ENCODE results near the gene POLR3G.

DNA sequence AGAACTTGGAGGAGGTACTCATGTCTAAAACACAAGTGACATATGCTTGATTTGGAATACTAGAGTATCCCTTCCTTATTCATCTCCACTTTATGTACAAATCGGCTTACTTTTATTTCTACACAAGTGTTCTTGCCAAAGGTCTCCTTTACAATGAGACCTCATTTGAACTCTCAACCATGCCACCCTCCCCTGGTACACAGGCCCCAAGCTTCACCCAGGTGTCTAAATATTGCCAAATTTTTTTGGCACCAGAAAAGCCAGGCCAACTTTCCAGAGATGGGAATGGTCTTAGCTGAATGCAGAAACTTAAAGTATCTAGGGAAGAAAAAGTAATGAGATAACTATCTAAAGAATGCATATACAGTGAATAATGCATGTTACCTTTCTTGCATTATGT is 35.8 kb downstream of the POLR3G start:
- TF ChIP-seq, protein P1, sequence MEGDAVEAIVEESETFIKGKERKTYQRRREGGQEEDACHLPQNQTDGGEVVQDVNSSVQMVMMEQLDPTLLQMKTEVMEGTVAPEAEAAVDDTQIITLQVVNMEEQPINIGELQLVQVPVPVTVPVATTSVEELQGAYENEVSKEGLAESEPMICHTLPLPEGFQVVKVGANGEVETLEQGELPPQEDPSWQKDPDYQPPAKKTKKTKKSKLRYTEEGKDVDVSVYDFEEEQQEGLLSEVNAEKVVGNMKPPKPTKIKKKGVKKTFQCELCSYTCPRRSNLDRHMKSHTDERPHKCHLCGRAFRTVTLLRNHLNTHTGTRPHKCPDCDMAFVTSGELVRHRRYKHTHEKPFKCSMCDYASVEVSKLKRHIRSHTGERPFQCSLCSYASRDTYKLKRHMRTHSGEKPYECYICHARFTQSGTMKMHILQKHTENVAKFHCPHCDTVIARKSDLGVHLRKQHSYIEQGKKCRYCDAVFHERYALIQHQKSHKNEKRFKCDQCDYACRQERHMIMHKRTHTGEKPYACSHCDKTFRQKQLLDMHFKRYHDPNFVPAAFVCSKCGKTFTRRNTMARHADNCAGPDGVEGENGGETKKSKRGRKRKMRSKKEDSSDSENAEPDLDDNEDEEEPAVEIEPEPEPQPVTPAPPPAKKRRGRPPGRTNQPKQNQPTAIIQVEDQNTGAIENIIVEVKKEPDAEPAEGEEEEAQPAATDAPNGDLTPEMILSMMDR (IDR thresholded peaks at IDR 0.05) = no peak
- no peak for TF ChIP-seq POLR2A (IDR thresholded peaks at IDR 0.05)

Data from right lobe of liver (tissue), 4 donors.